HG02763 (cell line): ENCODE measurements around the gene ILF3.

Experiments used
- ATAC-seq: cut with Tn5 transposase; IDR thresholded peaks from one replicate; pipeline ENCODE4 v1.9.1; 2021; ENCODE audit warnings: mild to moderate bottlenecking, moderate library complexity; ENCODE audit not compliant: unreplicated experiment

The ILF3 gene

GRCh38 chr19:10727685-10728201, 73.6 kb downstream of the ILF3 start:
- no peak for ATAC-seq

DNA sequence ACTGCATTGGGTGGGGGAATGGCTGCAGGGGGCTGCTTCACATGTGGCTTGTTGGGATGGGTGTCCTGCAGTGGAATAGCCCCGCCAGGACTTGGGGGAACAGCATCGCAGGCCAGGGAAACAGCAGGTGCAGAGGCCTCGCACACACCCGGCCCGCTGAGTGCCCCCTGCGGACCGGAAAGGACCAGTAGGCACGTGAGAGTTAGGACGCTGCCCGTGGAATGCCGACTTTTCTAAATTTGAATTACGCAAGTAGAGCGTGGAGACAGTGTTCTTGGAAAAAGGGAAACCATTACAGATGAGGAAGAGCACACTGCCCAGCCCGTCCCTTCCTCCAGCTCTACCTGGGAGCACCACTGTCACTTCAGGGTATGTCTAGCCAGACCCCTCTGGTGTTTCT, 75.3 kb downstream of the ILF3 start:
- ATAC-seq = no peak

- ATAC-seq = no peak
These were observed 76.8 kb downstream of the ILF3 start for GRCh38 chr19:10730932-10731331.

GRCh38 chr19:10735741-10736140, 81.6 kb downstream of the ILF3 start:
- ATAC-seq = no peak

DNA sequence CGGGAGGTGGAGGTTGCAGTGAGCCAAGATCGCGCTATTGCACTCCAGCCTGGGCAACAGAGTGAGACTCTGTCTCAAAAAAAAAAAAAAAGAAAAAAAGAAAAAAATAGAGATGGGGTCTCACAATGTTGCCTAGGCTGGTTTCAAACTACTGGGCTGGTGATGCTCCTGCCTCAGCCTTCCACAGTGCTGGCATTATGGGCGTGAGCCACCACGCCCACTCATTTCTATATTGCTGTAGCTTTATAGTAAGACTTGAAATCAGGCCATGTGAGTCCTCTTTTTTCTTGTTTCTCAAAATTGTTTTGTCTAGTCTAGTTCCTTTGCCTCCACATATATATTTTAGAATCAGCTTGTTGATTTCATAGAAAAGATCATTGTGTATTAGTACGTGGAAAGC, 82.0 kb downstream of the ILF3 start:
- ATAC-seq = no peak

DNA sequence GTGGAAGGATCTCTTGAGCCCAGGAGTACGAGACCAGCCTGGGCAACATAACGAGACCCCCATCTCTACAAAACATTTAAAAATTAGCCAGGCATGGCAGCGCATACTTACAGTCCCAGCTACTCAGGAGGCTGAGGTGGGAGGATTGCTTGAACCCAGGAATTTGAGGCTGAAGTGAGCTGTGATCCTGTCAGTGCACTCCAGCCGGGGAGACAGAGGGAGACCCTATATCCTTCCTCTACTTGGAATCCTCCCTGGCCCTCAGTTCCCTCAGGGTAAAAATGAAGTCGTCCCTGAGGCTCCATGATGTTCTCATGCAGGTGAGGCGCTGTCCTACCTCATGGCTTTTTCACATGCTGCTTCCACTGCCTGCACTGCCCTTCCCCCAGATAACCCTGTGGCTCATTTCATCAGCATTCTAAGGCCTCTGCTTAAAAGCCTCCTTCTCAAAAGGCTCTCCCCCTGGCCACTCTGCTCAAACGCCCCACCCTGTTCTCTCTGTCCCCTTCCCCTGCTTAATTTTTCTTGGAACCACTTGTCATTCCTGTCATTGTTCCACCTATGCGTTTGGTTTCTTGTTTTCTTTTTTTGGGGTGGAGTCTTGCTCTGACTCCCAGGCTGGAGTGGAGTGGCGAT, 82.9 kb downstream of the ILF3 start:
- no peak for ATAC-seq

GRCh38 chr19:10737722-10738121, 83.6 kb downstream of the ILF3 start:
- ATAC-seq = no peak

DNA sequence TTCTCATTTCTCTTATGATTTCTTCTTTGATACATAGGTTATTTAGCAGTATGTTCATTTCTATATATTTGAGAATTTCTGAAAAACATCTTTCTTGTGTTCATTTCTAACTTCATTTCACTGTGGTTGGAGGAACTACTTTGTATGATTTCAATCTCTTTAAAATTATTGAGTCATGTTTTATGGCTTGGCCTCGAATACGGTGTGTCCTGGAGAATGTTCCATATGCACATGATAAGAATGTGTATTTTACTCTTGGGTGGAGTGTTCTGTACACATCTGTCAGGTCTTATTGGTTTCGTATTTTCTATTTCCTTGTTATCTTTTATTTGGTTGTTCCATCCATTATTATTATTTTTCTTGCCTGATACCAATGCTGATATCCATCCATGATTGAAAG, 86.7 kb downstream of the ILF3 start:
- ATAC-seq = no peak
